ENCODE measurements around the gene SPATS2L. TPM values are rescaled to one million over a fixed set of nuclear protein-coding genes. Genes with fewer than 3 reads are reported as not detected.

Gene SPATS2L
- total and polyA plus RNA-seq, 5 donors from 2014 or later = 9.9 to 20.9 (median 19.2) TPM

DNA sequence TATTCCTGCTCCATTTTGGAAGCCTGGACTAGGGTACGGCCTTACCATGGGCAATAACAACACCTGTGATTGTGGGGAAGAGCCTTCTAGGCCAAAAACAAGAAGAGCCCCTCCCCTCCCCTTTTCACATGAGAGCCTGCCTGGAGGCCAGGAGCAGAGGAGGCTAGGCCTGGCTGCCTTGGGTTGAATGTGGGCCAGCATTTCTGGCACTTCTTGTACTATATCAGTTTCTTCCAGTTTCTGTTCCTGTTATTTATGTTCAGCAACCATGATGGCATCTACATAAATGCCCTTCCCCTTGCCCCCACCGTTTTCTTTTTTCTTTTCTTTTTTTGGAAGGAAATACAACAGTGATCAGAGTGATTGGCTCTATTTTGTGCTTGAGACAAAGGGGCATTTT, 145.0 kb downstream of the SPATS2L start:
- Mint-ChIP-seq H3K27me3 (no peaks in the 10 kb centered on the region), H3K4me1 (peaks cover 20 to 32% (median 28%) of the 10 kb centered on the region in 4 donors), H3K4me3 (no peak overlapping the region), H3K36me3 (peaks cover 9% of the 10 kb centered on the region), H3K9me3 (no peaks in the 10 kb centered on the region), H3K27ac (no peak overlapping the region)
- Histone ChIP-seq H3K4me3 (ENCODE audit: low read depth, low read length) (no peak overlapping the region), H3K36me3 (ENCODE audit: control insufficient read depth, insufficient read depth, low read length) (no peaks in the 10 kb centered on the region), H3K9me3 (ENCODE audit: control insufficient read depth in 2 of 2, low read length in 2 of 2) (no peaks in the 10 kb centered on the region), H3K4me1 (ENCODE audit: control insufficient read depth, insufficient read depth, low read length, poor library complexity, severe bottlenecking) (peaks cover 19% of the 10 kb centered on the region), H3K27ac (ENCODE audit: insufficient read depth, low read length, poor library complexity, severe bottlenecking) (no peak overlapping the region), H3K27me3 (ENCODE audit: control insufficient read depth, insufficient read depth, low read length) (no peaks in the 10 kb centered on the region)
- no peak for DNase-seq
- no peak for ATAC-seq (ENCODE audit: low read depth in 2 of 2)

GRCh38 chr2:200452377-200452776, 145.9 kb downstream of the SPATS2L start:
- no peak for ATAC-seq (ENCODE audit: low read depth in 2 of 2)
- H3K27me3 Mint-ChIP-seq = no peaks in the 10 kb centered on the region
- Histone ChIP-seq H3K36me3 (ENCODE audit: control insufficient read depth, insufficient read depth, low read length) (no peaks in the 10 kb centered on the region), H3K4me1 (ENCODE audit: control insufficient read depth, insufficient read depth, low read length, poor library complexity, severe bottlenecking) (peaks cover 19% of the 10 kb centered on the region), H3K27me3 (ENCODE audit: control insufficient read depth, insufficient read depth, low read length) (no peaks in the 10 kb centered on the region), H3K4me3 (ENCODE audit: low read depth, low read length) (no peak overlapping the region), H3K9me3 (ENCODE audit: control insufficient read depth in 2 of 2, low read length in 2 of 2) (no peaks in the 10 kb centered on the region), H3K27ac (ENCODE audit: insufficient read depth, low read length, poor library complexity, severe bottlenecking) (no peak overlapping the region)
- no peak overlapping the region for H3K4me3 Mint-ChIP-seq
- DNase-seq = no peak
- H3K9me3 Mint-ChIP-seq = no peaks in the 10 kb centered on the region
- H3K4me1 Mint-ChIP-seq = peaks cover 20 to 32% (median 29%) of the 10 kb centered on the region in 4 donors
- H3K36me3 Mint-ChIP-seq = peaks cover 9% of the 10 kb centered on the region
- no peak overlapping the region for H3K27ac Mint-ChIP-seq

GRCh38 chr2:200453142-200453852, 146.8 kb downstream of the SPATS2L start:
- Mint-ChIP-seq H3K9me3 (no peaks in the 10 kb centered on the region), H3K4me1 (peaks cover 20 to 32% (median 30%) of the 10 kb centered on the region in 4 donors), H3K27ac (no peak overlapping the region), H3K4me3 (no peak overlapping the region), H3K36me3 (peaks cover 9% of the 10 kb centered on the region), H3K27me3 (no peaks in the 10 kb centered on the region)
- ATAC-seq (ENCODE audit: low read depth in 2 of 2) (no peak), DNase-seq (no peak)
- peaks cover 19% of the 10 kb centered on the region for H3K4me1 ChIP-seq (ENCODE audit: control insufficient read depth, insufficient read depth, low read length, poor library complexity, severe bottlenecking)
- no peak overlapping the region for H3K27ac ChIP-seq (ENCODE audit: insufficient read depth, low read length, poor library complexity, severe bottlenecking)
- H3K9me3 ChIP-seq (ENCODE audit: control insufficient read depth in 2 of 2, low read length in 2 of 2) = no peaks in the 10 kb centered on the region
- no peaks in the 10 kb centered on the region for H3K36me3 ChIP-seq (ENCODE audit: control insufficient read depth, insufficient read depth, low read length)
- no peak overlapping the region for H3K4me3 ChIP-seq (ENCODE audit: low read depth, low read length)
- no peaks in the 10 kb centered on the region for H3K27me3 ChIP-seq (ENCODE audit: control insufficient read depth, insufficient read depth, low read length)

GRCh38 chr2:200453853-200454534, 147.5 kb downstream of the SPATS2L start:
- Histone ChIP-seq H3K4me1 (ENCODE audit: control insufficient read depth, insufficient read depth, low read length, poor library complexity, severe bottlenecking) (peaks cover 19% of the 10 kb centered on the region), H3K9me3 (ENCODE audit: control insufficient read depth in 2 of 2, low read length in 2 of 2) (no peaks in the 10 kb centered on the region), H3K36me3 (ENCODE audit: control insufficient read depth, insufficient read depth, low read length) (no peaks in the 10 kb centered on the region), H3K27me3 (ENCODE audit: control insufficient read depth, insufficient read depth, low read length) (no peaks in the 10 kb centered on the region), H3K27ac (ENCODE audit: insufficient read depth, low read length, poor library complexity, severe bottlenecking) (no peak overlapping the region), H3K4me3 (ENCODE audit: low read depth, low read length) (no peak overlapping the region)
- Mint-ChIP-seq H3K27ac (peak overlapping the region; percentile 7 to 89 (median 81)), H3K27me3 (no peaks in the 10 kb centered on the region), H3K9me3 (no peaks in the 10 kb centered on the region), H3K4me3 (no peak overlapping the region), H3K36me3 (peaks cover 9% of the 10 kb centered on the region), H3K4me1 (peaks cover 20 to 32% (median 27%) of the 10 kb centered on the region in 4 donors)
- DNase-seq (no peak), ATAC-seq (ENCODE audit: low read depth in 2 of 2) (no peak)

GRCh38 chr2:200454927-200455801, 148.7 kb downstream of the SPATS2L start:
- H3K36me3 Mint-ChIP-seq = peaks cover 9% of the 10 kb centered on the region
- no peaks in the 10 kb centered on the region for H3K27me3 Mint-ChIP-seq
- Histone ChIP-seq H3K4me1 (ENCODE audit: control insufficient read depth, insufficient read depth, low read length, poor library complexity, severe bottlenecking) (peaks cover 19% of the 10 kb centered on the region), H3K27ac (ENCODE audit: insufficient read depth, low read length, poor library complexity, severe bottlenecking) (peak overlapping the region; percentile 34), H3K36me3 (ENCODE audit: control insufficient read depth, insufficient read depth, low read length) (no peaks in the 10 kb centered on the region), H3K4me3 (ENCODE audit: low read depth, low read length) (peak overlapping the region; percentile 15), H3K9me3 (ENCODE audit: control insufficient read depth in 2 of 2, low read length in 2 of 2) (no peaks in the 10 kb centered on the region), H3K27me3 (ENCODE audit: control insufficient read depth, insufficient read depth, low read length) (no peaks in the 10 kb centered on the region)
- no peaks in the 10 kb centered on the region for H3K9me3 Mint-ChIP-seq
- peak overlapping the region in 1 of 4 donors; percentile 4 for H3K4me3 Mint-ChIP-seq
- H3K4me1 Mint-ChIP-seq = peaks cover 20 to 32% (median 26%) of the 10 kb centered on the region in 4 donors
- peak overlapping the region; percentile 32 to 89 (median 69) for H3K27ac Mint-ChIP-seq
- DNase-seq (peak in 2 of 3 donors; percentile 11 to 56), ATAC-seq (ENCODE audit: low read depth in 2 of 2) (peak; percentile 46 to 48)

DNA sequence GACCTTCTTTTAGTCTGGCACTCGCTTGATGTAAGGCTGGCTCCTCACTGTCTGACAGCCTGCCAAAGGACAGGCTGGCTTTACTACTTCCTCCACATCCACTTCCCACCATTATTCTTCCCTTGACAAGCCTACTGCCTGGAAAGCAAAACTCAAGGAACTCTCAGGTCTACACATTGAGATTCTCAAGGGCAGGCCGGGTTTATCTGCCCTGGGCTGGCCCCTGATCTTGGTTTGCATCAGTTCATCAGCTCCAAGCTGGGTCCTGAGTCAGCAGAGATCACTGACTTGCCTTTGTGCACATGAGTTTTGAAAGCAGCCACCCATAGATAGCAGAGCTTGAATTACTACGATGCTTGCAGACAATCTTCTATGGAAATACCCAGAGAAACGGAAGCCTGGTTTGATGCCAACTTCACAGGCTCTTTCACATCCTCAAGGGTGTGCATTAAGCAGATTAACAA, 149.5 kb downstream of the SPATS2L start:
- Histone ChIP-seq H3K36me3 (ENCODE audit: control insufficient read depth, insufficient read depth, low read length) (no peaks in the 10 kb centered on the region), H3K4me1 (ENCODE audit: control insufficient read depth, insufficient read depth, low read length, poor library complexity, severe bottlenecking) (peaks cover 19% of the 10 kb centered on the region), H3K9me3 (ENCODE audit: control insufficient read depth in 2 of 2, low read length in 2 of 2) (no peaks in the 10 kb centered on the region), H3K4me3 (ENCODE audit: low read depth, low read length) (peak overlapping the region; percentile 46), H3K27ac (ENCODE audit: insufficient read depth, low read length, poor library complexity, severe bottlenecking) (no peak overlapping the region), H3K27me3 (ENCODE audit: control insufficient read depth, insufficient read depth, low read length) (no peaks in the 10 kb centered on the region)
- Mint-ChIP-seq H3K4me1 (peaks cover 20 to 32% (median 26%) of the 10 kb centered on the region in 4 donors), H3K27ac (peak overlapping the region; percentile 23 to 89 (median 69)), H3K36me3 (peaks cover 4% of the 10 kb centered on the region), H3K4me3 (peak overlapping the region in 3 of 4 donors; percentile 15 to 33 (median 25)), H3K27me3 (no peaks in the 10 kb centered on the region), H3K9me3 (no peaks in the 10 kb centered on the region)
- DNase-seq (peak in 2 of 3 donors; percentile 18 to 75), ATAC-seq (ENCODE audit: low read depth in 2 of 2) (peak; percentile 67 to 72)

DNA sequence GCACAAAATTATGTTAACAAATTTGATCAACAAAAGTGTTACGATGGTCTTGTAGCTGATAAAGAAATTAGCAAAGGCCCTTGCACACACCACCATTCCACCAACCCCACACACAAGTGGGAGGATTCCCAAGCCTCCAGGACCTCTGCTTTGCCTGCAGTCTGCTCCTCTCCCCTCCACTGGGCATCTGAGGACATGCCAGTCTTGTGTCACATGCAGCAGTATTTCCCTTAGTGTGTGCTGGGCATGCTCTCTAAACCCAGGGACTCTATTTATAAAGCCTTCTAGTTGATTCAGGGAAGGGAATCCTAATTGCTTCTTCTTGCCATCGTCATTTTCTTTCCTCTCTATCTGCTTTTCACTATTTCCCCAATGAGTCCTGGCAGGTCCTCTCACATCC, 150.1 kb downstream of the SPATS2L start:
- Mint-ChIP-seq H3K4me3 (no peak overlapping the region), H3K27me3 (no peaks in the 10 kb centered on the region), H3K4me1 (peaks cover 20 to 32% (median 29%) of the 10 kb centered on the region in 4 donors), H3K36me3 (peaks cover 6% of the 10 kb centered on the region), H3K27ac (peak overlapping the region in 2 of 3 donors; percentile 29 to 89), H3K9me3 (no peaks in the 10 kb centered on the region)
- H3K4me3 ChIP-seq (ENCODE audit: low read depth, low read length) = no peak overlapping the region
- H3K27me3 ChIP-seq (ENCODE audit: control insufficient read depth, insufficient read depth, low read length) = no peaks in the 10 kb centered on the region
- peaks cover 19% of the 10 kb centered on the region for H3K4me1 ChIP-seq (ENCODE audit: control insufficient read depth, insufficient read depth, low read length, poor library complexity, severe bottlenecking)
- H3K9me3 ChIP-seq (ENCODE audit: control insufficient read depth in 2 of 2, low read length in 2 of 2) = no peaks in the 10 kb centered on the region
- no peak for ATAC-seq (ENCODE audit: low read depth in 2 of 2)
- H3K27ac ChIP-seq (ENCODE audit: insufficient read depth, low read length, poor library complexity, severe bottlenecking) = no peak overlapping the region
- H3K36me3 ChIP-seq (ENCODE audit: control insufficient read depth, insufficient read depth, low read length) = no peaks in the 10 kb centered on the region
- no peak for DNase-seq
